ENCODE measurements around the gene ZNF556.

DNA sequence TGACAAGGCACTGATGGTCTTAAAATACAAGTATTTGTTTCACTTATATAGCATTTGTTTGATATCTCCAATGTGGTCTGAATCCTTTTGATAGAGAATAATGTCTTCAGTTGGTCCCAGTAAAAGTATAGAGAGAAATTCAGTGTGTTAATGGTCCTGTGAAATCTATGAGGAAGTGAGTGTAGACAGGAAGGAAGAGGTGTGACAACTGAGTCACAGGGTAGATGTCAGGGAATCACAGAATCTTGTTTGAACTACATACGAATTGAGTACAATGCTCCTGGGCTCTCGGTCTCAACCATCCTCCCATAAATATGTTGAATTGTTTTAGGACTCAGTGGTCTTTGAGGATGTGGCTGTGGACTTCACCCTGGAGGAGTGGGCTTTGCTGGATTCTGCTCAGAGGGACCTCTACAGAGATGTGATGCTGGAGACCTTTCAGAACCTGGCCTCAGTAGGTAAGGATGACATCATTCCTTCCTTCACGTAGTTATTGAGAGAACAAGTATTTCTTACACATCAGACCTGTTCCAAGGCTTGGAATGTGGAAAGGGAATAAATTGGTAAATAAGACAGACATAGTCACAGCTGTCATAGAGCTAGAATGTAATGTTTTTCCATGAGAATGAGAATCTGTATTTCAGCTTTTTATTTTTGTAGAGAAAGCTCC lies 16.7 kb upstream of the ZNF556 start:
- no peak for TF ChIP-seq EZH2phosphoT487 (IDR thresholded peaks at IDR 0.05; ENCODE audit: borderline replicate concordance, low read depth, low read length)
- TF ChIP-seq, protein P1, sequence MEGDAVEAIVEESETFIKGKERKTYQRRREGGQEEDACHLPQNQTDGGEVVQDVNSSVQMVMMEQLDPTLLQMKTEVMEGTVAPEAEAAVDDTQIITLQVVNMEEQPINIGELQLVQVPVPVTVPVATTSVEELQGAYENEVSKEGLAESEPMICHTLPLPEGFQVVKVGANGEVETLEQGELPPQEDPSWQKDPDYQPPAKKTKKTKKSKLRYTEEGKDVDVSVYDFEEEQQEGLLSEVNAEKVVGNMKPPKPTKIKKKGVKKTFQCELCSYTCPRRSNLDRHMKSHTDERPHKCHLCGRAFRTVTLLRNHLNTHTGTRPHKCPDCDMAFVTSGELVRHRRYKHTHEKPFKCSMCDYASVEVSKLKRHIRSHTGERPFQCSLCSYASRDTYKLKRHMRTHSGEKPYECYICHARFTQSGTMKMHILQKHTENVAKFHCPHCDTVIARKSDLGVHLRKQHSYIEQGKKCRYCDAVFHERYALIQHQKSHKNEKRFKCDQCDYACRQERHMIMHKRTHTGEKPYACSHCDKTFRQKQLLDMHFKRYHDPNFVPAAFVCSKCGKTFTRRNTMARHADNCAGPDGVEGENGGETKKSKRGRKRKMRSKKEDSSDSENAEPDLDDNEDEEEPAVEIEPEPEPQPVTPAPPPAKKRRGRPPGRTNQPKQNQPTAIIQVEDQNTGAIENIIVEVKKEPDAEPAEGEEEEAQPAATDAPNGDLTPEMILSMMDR (conservative IDR thresholded peaks at IDR 0.05; ENCODE audit: low read length), result no peak

Data from OCI-LY7 (cell line).